Left forelimb (tissue), 1 donor: ENCODE measurements around the gene CPXM2.

Experiments used
- DNase-seq: peaks from one replicate; pipeline ENCODE4 v3.0.0-alpha.2; 2018; ENCODE audit warnings: low spot score

CPXM2 gene

GRCh38 chr10:123847686-123848432, 43.7 kb downstream of the CPXM2 start:
- no peak for DNase-seq

- DNase-seq: no peak
Measured at GRCh38 chr10:123843835-123844234, 47.8 kb downstream of the CPXM2 start.

- no peak for DNase-seq
Measured at GRCh38 chr10:123842692-123843385, 48.8 kb downstream of the CPXM2 start.

- DNase-seq: no peak
Measured at GRCh38 chr10:123841560-123841959, 50.0 kb downstream of the CPXM2 start.

- DNase-seq: no peak
Measured at GRCh38 chr10:123841115-123841514, 50.5 kb downstream of the CPXM2 start.

- DNase-seq: no peak
Measured at GRCh38 chr10:123840714-123841113, 50.9 kb downstream of the CPXM2 start.

GRCh38 chr10:123838596-123839310, 52.9 kb downstream of the CPXM2 start:
- no peak for DNase-seq

GRCh38 chr10:123837756-123838155, 53.9 kb downstream of the CPXM2 start:
- no peak for DNase-seq

GRCh38 chr10:123836418-123837145, 55.0 kb downstream of the CPXM2 start:
- no peak for DNase-seq

- no peak for DNase-seq
Measured at GRCh38 chr10:123835575-123835974, 56.0 kb downstream of the CPXM2 start.

GRCh38 chr10:123833170-123833850, 58.3 kb downstream of the CPXM2 start:
- DNase-seq: no peak

GRCh38 chr10:123831259-123831658, 60.3 kb downstream of the CPXM2 start:
- no peak for DNase-seq

- DNase-seq: no peak
Measured at GRCh38 chr10:123821136-123821535, 70.5 kb downstream of the CPXM2 start.

GRCh38 chr10:123809632-123810031, 82.0 kb downstream of the CPXM2 start:
- no peak for DNase-seq

GRCh38 chr10:123808906-123809305, 82.7 kb downstream of the CPXM2 start:
- no peak for DNase-seq

GRCh38 chr10:123808286-123808685, 83.3 kb downstream of the CPXM2 start:
- no peak for DNase-seq

- DNase-seq: no peak
Measured at GRCh38 chr10:123807444-123808035, 84.1 kb downstream of the CPXM2 start.

GRCh38 chr10:123804716-123805115, 86.9 kb downstream of the CPXM2 start:
- no peak for DNase-seq

- no peak for DNase-seq
Measured at GRCh38 chr10:123800821-123801220, 90.8 kb downstream of the CPXM2 start.

GRCh38 chr10:123800289-123800688, 91.3 kb downstream of the CPXM2 start:
- no peak for DNase-seq

GRCh38 chr10:123798856-123799255, 92.8 kb downstream of the CPXM2 start:
- DNase-seq: no peak
